Measurements from ENCODE around the gene AK2.
A peak's percentile ranks its signal among the peaks of the same experiment; 100 is the strongest.

The AK2 gene

DNA sequence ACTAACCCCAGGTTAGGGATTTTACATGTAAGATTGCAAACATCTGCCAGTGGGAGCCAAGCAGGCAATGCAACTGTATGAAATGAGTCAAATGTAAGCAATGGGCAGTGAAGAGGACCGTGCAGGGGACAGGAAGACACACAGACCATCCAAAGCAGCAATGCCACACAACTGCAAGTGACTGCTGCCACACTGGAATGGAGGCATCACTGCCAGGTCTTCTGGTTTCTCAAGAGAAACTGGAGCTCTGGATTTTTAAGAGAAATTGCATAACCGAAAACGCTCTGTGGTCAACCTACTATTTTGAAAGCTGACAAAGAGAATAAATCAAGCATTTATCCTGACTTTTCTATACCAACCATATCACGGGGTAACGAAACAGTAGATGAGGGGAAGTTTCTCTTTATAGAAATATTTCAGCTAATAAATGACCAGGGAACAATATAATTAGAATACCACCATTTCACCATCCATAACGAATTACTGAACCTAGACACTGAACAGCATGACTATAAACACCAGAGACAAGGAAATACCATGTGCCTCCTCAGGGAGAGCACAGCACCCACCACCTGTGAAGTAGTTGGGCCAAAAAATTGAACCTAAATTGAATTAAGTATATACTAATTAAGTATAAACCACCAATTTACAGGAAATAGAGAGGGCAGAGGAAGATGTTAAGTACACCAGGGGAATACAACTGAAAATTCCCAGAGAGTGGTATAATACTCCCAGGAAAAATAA is 4.4 kb downstream of the AK2 start:
- in situ Hi-C loops (cut with HindIII; ENCODE audit: low sequenced_read_pairs): no loop called here
- H3K4me3 ChIP-seq (ENCODE audit: low read depth, low read length): no peak overlapping the region
- no peak for TF ChIP-seq CTCF (IDR thresholded peaks at IDR 0.05; ENCODE audit: low read depth, low read length)
- no peak for DNase-seq (ENCODE audit: low read depth, low spot score)

- no peak for DNase-seq (ENCODE audit: low read depth, low spot score)
- in situ Hi-C loops (cut with HindIII; ENCODE audit: low sequenced_read_pairs): no loop called here
- H3K4me3 ChIP-seq (ENCODE audit: low read depth, low read length): no peak overlapping the region
- TF ChIP-seq CTCF (IDR thresholded peaks at IDR 0.05; ENCODE audit: low read depth, low read length): no peak
These were observed 5.2 kb downstream of the AK2 start for GRCh38 chr1:33031506-33031905.

- TF ChIP-seq CTCF (IDR thresholded peaks at IDR 0.05; ENCODE audit: low read depth, low read length): no peak
- peak; percentile 24 for DNase-seq (ENCODE audit: low read depth, low spot score)
- no peak overlapping the region for H3K4me3 ChIP-seq (ENCODE audit: low read depth, low read length)
- in situ Hi-C loops (cut with HindIII; ENCODE audit: low sequenced_read_pairs): no loop called here
These were observed 6.1 kb downstream of the AK2 start for GRCh38 chr1:33030575-33030974.

GRCh38 chr1:33029921-33030320 is 6.8 kb downstream of the AK2 start:
- no peak for TF ChIP-seq CTCF (IDR thresholded peaks at IDR 0.05; ENCODE audit: low read depth, low read length)
- DNase-seq (ENCODE audit: low read depth, low spot score): no peak
- in situ Hi-C loops (cut with HindIII; ENCODE audit: low sequenced_read_pairs): no loop called here
- no peak overlapping the region for H3K4me3 ChIP-seq (ENCODE audit: low read depth, low read length)

DNA sequence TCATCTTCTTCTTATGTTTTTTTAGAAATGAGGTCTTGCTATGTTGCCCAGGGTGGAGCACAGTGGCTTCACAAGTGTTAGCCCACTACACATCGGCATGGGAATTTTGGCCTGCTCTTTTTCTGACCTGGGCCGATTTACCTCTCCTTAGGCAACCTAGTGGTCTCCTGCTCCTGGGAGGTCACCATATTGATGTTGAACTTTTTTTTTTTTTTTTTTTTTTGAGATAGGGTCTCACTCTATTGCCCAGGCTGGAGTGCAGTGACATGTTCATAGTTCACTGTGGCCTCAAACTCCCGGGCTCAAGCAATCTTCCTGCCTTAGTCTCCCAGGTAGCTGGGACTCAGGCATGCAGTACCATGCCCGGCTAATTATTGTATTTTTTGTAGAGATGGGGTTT is 7.5 kb downstream of the AK2 start:
- in situ Hi-C loops (cut with HindIII; ENCODE audit: low sequenced_read_pairs): no loop called here

DNA sequence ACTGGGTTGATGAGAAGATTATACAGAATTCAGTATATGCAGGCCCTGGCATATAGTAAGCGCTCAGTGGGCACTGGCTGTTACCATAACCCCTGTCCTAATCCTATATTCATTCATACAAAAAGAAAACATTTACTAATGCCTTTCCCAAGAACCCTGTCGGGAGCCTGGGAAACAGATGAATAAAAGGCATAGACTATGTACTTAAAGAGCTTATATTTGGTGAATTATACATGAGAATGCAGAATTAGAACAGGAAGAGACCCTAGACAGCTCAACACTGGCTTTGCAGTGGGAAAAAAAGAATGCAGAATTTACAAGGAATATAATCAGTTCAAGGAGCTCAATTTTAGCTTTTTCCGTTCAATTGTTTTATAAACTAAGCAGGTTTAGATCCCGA is 10.9 kb downstream of the AK2 start:
- DNase-seq (ENCODE audit: low read depth, low spot score): no peak
- no peak for TF ChIP-seq CTCF (IDR thresholded peaks at IDR 0.05; ENCODE audit: low read depth, low read length)
- in situ Hi-C loops (cut with HindIII; ENCODE audit: low sequenced_read_pairs): no loop called here
- H3K4me3 ChIP-seq (ENCODE audit: low read depth, low read length): no peak overlapping the region

More for the DNA sequence above, 7.5 kb downstream of the AK2 start:
- H3K4me3 ChIP-seq (ENCODE audit: low read depth, low read length): no peak overlapping the region
- DNase-seq (ENCODE audit: low read depth, low spot score): no peak
- TF ChIP-seq CTCF (IDR thresholded peaks at IDR 0.05; ENCODE audit: low read depth, low read length): no peak
